GM21786 (cell line): ENCODE measurements around the gene PGM5.

Experiments
- ATAC-seq: cut with Tn5 transposase; IDR thresholded peaks from one replicate; pipeline ENCODE4 v1.9.1; 2021; ENCODE audit not compliant: unreplicated experiment

The PGM5 gene

GRCh38 chr9:68532131-68532530, 175.7 kb downstream of the PGM5 start:
- no peak for ATAC-seq

DNA sequence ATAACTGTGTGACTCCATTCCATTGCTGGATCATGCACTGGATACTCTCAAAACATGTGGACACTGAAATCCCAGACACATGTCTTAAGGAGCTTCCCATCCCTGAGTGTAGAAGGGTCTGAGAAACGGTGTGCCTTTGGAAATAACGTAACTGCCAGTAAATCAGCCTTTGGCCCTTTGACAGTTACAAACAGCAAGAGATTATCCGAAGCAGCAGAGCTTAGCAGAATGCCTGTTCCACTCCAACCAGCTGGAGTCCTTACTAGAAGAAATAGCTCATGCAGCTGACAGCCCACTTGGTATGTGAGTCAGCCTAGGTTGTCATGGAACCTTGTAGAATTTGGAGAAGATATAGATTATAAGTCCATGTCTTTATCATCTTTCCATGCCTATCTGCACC, 177.3 kb downstream of the PGM5 start:
- no peak for ATAC-seq

- no peak for ATAC-seq
Observed at GRCh38 chr9:68536876-68537615, 180.6 kb downstream of the PGM5 start.

GRCh38 chr9:68537616-68537880, 181.1 kb downstream of the PGM5 start:
- ATAC-seq: no peak

GRCh38 chr9:68538200-68538599, 181.8 kb downstream of the PGM5 start:
- ATAC-seq: no peak

GRCh38 chr9:68540712-68541535, 184.5 kb downstream of the PGM5 start, which contains the start of gene TMEM252:
Gene TMEM252 (minus strand): TSS chr9:68540883. CDS start chr9:68540814, 69 bp downstream.
- no peak for ATAC-seq

- no peak for ATAC-seq
Observed at GRCh38 chr9:68541568-68541967, 185.2 kb downstream of the PGM5 start.

DNA sequence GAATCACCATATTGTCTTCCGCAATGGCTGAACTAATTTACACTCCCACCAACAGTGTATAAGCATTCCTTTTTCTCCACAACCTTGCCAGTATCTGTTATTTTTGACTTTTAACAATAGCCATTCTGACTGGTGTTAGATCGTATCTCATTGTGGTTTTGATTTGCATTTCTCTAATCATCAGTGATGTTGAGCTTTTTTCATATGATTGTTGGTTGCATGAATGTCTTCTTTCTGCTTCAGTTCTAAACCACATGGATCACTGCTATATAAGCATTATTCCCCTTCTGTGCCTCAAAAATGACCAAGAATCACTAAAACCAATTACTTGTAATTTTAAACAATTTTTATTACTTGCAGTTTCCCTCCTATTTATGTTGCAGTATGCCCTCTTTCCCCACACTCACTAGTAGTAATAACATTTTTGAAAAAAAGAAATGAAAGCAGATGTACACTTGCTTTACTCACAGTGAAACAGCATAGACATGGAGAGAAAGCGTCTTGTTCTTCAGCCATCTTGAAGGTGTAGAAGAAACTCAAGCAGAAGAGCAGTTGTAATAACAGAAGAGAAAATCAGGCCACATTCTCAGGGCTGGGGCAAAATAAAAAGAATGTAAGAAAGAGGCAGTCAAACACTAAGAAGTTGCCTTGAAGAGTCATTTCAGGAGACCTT, 188.8 kb downstream of the PGM5 start:
- ATAC-seq: peak; percentile 31

GRCh38 chr9:68546596-68547390, 190.4 kb downstream of the PGM5 start:
- peak; percentile 81 for ATAC-seq

DNA sequence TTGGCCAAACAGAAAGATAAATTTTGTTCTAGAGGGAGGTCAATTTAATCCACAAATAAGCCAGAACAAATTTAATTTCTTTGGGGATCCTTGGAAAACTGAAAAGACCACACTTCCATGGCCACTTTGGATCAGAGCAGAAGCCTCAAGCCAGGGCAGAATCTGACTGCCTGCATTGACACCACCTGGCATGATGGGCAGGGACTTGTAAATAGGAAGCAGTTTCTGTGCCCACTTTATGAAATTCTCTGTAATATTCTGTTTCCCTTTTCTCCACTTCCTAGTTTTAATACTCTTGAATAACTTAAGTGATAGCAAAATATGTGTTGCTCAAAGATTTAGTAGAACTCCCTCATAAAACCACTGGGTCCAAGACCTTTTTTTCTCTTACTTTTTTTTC, 191.0 kb downstream of the PGM5 start:
- ATAC-seq: no peak

DNA sequence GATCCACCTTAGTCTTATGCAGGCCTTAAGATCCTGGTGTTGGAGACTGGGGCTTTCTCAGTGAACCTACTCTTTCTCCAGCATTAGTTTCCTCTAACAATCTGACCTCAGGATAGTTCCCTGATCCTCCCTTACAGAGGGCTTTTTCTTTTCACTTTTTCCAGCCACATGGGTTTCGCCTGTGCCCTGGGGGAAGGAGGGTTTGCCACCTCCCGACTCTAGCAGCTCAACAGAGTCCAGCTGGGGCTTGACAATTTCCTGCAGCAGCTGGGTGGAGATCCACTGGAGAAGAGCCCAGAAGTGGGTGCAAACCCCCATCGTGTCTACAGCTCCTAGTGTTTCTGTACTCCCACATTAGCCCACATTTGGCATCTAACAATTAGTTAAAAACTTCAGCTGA, 191.8 kb downstream of the PGM5 start:
- ATAC-seq: no peak

DNA sequence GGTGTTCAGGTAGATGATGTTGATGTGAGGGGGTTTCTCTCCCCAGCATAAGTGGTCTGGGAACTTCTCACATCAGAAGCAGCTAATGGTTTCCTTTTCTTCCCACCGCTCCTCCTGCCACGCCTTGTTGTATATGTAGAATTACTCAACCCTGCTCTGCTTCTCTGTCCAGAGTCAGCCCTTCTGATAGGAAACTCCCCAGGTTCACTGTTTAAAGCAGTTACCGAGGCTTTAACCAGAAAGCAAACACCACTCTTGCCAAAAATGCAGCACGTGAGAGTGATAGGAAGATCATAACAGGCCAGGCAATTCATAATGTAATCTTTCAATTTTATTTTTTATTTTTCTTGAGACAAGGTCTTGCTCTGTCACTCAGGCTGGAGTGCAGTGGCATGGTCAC, 194.8 kb downstream of the PGM5 start:
- ATAC-seq: no peak

GRCh38 chr9:68552700-68553476, 196.5 kb downstream of the PGM5 start:
- ATAC-seq: no peak

- ATAC-seq: no peak
Observed at GRCh38 chr9:68555437-68556150, 199.2 kb downstream of the PGM5 start.

GRCh38 chr9:68558545-68558944, 202.1 kb downstream of the PGM5 start:
- ATAC-seq: no peak

DNA sequence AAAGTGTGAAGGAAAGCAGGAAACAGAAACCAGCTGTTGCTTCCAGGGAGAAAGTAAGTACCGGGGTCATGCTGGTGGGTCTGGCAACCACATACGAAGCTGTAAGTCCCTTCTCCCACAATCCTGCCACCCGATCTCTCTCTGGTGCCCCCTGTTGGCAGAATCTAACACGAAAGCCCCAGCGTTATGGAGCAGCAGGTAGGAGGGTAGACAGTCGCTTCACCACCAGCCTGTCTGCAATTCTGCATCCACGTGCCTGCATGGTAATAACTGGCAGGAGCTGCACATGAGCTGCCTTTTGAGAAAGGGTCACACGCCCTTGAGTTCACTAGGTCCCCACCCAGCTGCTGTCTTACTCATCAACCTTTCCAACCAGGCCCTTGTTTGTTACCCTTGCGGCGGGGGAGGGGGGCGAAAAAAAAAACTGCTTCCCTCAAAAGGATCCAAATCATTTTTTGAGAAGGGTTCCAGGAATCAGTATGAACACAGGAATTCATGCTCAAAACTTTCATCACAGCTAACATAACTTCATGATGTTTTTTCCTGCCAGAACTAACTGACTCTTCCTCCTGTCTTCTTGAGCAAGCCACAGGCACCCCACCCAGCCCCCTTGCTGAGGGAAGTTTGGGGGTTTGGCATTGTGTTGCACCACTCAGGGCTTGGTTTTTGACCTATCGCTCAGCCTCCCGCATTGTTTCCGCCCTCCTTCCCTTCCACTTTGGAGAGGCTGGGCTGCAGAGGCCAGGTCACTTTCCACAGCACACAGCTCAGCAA, 203.8 kb downstream of the PGM5 start:
- ATAC-seq: peak; percentile 58

GRCh38 chr9:68562461-68562860, 206.1 kb downstream of the PGM5 start:
- no peak for ATAC-seq

DNA sequence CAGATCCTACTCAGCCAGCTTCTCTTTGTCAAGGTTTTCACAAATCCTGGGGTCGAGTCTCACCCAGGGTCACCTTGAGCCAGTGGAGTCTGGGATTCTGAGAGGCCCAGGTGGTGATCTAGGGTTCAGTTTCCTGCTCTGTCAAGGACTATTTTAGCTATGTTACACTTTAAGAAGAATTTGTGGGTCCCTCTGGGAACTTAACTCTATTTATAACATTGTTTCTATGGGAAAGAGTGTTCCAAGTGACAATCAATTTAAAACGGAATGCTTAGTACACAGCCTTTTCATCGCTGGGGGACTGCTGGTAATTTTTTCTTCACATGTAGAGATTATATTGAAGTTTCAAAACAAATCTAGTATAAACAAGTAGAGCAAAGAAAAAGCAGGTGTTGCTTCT, 211.2 kb downstream of the PGM5 start:
- no peak for ATAC-seq

DNA sequence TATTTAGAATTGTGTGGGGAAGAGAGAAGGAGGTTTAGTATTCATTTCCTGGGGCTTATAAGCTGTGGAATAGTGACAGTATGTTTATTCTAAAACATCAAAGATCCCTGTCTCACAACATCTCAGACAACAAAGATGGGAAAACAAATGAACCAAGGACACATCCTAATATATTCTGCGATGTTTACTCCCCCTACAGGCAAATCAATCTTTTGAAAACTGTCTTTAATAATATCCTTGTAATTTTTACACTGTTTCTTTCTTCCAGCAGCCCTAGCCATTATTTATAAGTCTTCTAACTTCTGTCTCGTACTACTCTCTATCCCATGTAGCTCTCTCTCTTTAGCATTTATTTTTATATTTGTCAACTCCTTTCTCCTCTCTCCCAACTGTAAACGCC, 217.7 kb downstream of the PGM5 start:
- ATAC-seq: no peak
